NCI-H2029 (cell line): Measurements from ENCODE around the gene PGM5.
A peak's percentile ranks its signal among the peaks of the same experiment; 100 is the strongest.

ENCODE experiments used
- DNase-seq: peaks from one replicate; lab custom pipeline; 2025; lab: John Stamatoyannopoulos, UW

PGM5 gene

GRCh38 chr9:68437785-68438184, 81.4 kb downstream of the PGM5 start:
- peak; percentile 14 for DNase-seq

GRCh38 chr9:68443624-68444023, 87.2 kb downstream of the PGM5 start:
- DNase-seq, result peak; percentile 11

- DNase-seq, result no peak
These were observed 90.4 kb downstream of the PGM5 start for GRCh38 chr9:68446836-68447235.

- no peak for DNase-seq
These were observed 91.2 kb downstream of the PGM5 start for GRCh38 chr9:68447611-68448010.

GRCh38 chr9:68454579-68455334, 98.3 kb downstream of the PGM5 start:
- DNase-seq, result no peak

GRCh38 chr9:68455451-68455850, 99.0 kb downstream of the PGM5 start:
- DNase-seq, result no peak

- DNase-seq, result no peak
These were observed 101.4 kb downstream of the PGM5 start for GRCh38 chr9:68457803-68458202.

GRCh38 chr9:68458918-68459317, 102.5 kb downstream of the PGM5 start:
- DNase-seq, result no peak

GRCh38 chr9:68462105-68462775, 105.8 kb downstream of the PGM5 start:
- no peak for DNase-seq

- no peak for DNase-seq
These were observed 113.7 kb downstream of the PGM5 start for GRCh38 chr9:68470067-68470466.

GRCh38 chr9:68470634-68471033, 114.2 kb downstream of the PGM5 start:
- DNase-seq, result no peak

- no peak for DNase-seq
These were observed 115.7 kb downstream of the PGM5 start for GRCh38 chr9:68472119-68472518.

- no peak for DNase-seq
These were observed 117.4 kb downstream of the PGM5 start for GRCh38 chr9:68473790-68474189.

- DNase-seq, result no peak
These were observed 120.0 kb downstream of the PGM5 start for GRCh38 chr9:68476422-68476821.

- DNase-seq, result no peak
These were observed 120.4 kb downstream of the PGM5 start for GRCh38 chr9:68476847-68477246.

GRCh38 chr9:68480807-68481206, 124.4 kb downstream of the PGM5 start:
- DNase-seq, result no peak

GRCh38 chr9:68482548-68482947, 126.1 kb downstream of the PGM5 start:
- DNase-seq, result no peak

- no peak for DNase-seq
These were observed 131.7 kb downstream of the PGM5 start for GRCh38 chr9:68488126-68488525.

GRCh38 chr9:68489646-68490045, 133.2 kb downstream of the PGM5 start:
- no peak for DNase-seq

- DNase-seq, result no peak
These were observed 136.4 kb downstream of the PGM5 start for GRCh38 chr9:68492806-68493205.

GRCh38 chr9:68493541-68493940, 137.1 kb downstream of the PGM5 start:
- DNase-seq, result no peak

- DNase-seq, result no peak
These were observed 137.7 kb downstream of the PGM5 start for GRCh38 chr9:68493958-68494577.

GRCh38 chr9:68495247-68495646, 138.8 kb downstream of the PGM5 start:
- DNase-seq, result no peak
